HL-60 (cell line): ENCODE data around the gene DENND1B.

Experiments
- DNase-seq, 2 experiments: peaks; one replicate each; pipeline ENCODE4 v3.0.0-alpha.2; 2010 to 2020; ENCODE audit warnings: low read depth in 1 of 2, low spot score in 1 of 2
- H3K27ac ChIP-seq: fragments of 250-450 bp; sonication (Bioruptor Pico); replicated peaks from 2 replicates; pipeline ENCODE4 v1.5.1; 2020; ENCODE audit warnings: mild to moderate bottlenecking, moderate library complexity
- H3K27me3 ChIP-seq: fragments of 250-450 bp; sonication (Bioruptor Pico); 2 replicates; pipeline ENCODE4 v1.5.1; 2021; ENCODE audit warnings: mild to moderate bottlenecking, moderate library complexity; ENCODE audit not compliant: insufficient read depth, poor library complexity, severe bottlenecking
- H3K4me3 ChIP-seq: replicated peaks from 2 replicates; pipeline ENCODE4 v1.5.1; 2011; ENCODE audit warnings: mild to moderate bottlenecking, control low read depth, low read length; ENCODE audit not compliant: insufficient read depth
- GABPA ChIP-seq: IDR thresholded peaks from 2 replicates; pipeline ENCODE4 v1.6.1; 2012; ENCODE audit warnings: low read depth
- POLR2AphosphoS5 ChIP-seq: IDR thresholded peaks from 2 replicates; pipeline ENCODE4 v1.6.1; 2012; ENCODE audit warnings: low read depth
- REST ChIP-seq: IDR thresholded peaks from 2 replicates; pipeline ENCODE4 v1.6.1; 2012; ENCODE audit warnings: low read depth; ENCODE audit not compliant: insufficient replicate concordance
- SPI1 ChIP-seq: IDR thresholded peaks from 2 replicates; pipeline ENCODE4 v1.6.1; 2012; ENCODE audit warnings: low read depth, mild to moderate bottlenecking, borderline replicate concordance
- TF ChIP-seq, protein P1 (sequence below): IDR thresholded peaks from one replicate; pipeline ENCODE4 v1.5.1; 2011; ENCODE audit warnings: low read length, control low read depth, inconsistent platforms; ENCODE audit not compliant: insufficient read depth

The DENND1B gene

GRCh38 chr1:197736685-197737084 is 38.6 kb downstream of the DENND1B start:
- no peak for DNase-seq
- H3K4me3 ChIP-seq, result no peak overlapping the region
- H3K27ac ChIP-seq, result no peak overlapping the region
- H3K27me3 ChIP-seq, result no peaks in the 10 kb centered on the region
- TF ChIP-seq REST, result no peak
- TF ChIP-seq, protein P1, sequence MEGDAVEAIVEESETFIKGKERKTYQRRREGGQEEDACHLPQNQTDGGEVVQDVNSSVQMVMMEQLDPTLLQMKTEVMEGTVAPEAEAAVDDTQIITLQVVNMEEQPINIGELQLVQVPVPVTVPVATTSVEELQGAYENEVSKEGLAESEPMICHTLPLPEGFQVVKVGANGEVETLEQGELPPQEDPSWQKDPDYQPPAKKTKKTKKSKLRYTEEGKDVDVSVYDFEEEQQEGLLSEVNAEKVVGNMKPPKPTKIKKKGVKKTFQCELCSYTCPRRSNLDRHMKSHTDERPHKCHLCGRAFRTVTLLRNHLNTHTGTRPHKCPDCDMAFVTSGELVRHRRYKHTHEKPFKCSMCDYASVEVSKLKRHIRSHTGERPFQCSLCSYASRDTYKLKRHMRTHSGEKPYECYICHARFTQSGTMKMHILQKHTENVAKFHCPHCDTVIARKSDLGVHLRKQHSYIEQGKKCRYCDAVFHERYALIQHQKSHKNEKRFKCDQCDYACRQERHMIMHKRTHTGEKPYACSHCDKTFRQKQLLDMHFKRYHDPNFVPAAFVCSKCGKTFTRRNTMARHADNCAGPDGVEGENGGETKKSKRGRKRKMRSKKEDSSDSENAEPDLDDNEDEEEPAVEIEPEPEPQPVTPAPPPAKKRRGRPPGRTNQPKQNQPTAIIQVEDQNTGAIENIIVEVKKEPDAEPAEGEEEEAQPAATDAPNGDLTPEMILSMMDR, result no peak
- TF ChIP-seq GABPA, result no peak
- TF ChIP-seq SPI1, result no peak
- no peak for TF ChIP-seq POLR2AphosphoS5

DNA sequence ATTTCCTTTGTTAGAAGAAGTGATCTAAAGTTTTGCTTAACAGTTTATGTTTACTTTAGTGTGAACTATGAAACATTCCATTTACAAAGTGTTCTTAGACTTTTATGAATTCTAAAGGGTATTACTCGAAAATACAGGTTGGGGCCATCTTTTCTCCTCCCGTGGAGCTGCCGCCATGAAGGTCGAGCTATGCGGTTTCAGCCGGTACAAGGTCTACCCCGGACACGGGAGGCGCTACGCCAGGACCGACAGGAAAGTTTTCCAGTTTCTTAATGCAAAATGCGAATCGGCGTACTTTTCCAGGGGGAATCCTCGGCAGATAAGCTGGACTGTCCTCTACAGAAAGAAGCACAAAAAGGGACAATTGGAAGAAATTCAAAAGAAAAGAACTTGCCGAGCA is 39.8 kb downstream of the DENND1B start:
- Histone ChIP-seq H3K27me3 (no peaks in the 10 kb centered on the region), H3K27ac (no peak overlapping the region), H3K4me3 (no peak overlapping the region)
- TF ChIP-seq REST (no peak), POLR2AphosphoS5 (no peak), GABPA (no peak), SPI1 (no peak)
- TF ChIP-seq, protein P1, result no peak
- no peak for DNase-seq

GRCh38 chr1:197733324-197733723 is 42.0 kb downstream of the DENND1B start:
- TF ChIP-seq POLR2AphosphoS5, result no peak
- no peak for TF ChIP-seq REST
- TF ChIP-seq SPI1, result no peak
- H3K27ac ChIP-seq, result no peak overlapping the region
- DNase-seq, result no peak
- no peak overlapping the region for H3K4me3 ChIP-seq
- no peaks in the 10 kb centered on the region for H3K27me3 ChIP-seq

DNA sequence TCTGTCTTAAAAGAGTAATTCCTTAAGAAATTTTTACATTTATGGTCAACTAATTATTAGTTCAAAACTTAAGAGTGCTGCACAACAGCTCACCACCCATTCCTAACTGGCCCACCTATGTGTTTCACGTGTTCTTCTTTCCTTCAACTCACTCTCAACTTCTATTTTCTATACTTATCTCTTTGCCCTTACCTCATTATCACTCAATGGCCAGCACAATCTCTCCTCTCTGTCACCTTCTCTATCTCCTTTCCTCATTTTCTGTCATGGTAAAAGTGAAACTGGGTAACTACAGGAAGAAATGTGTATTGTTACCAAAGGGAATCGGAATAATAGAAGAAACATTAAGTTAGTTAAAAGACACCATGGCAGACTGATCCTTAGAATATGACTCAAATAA is 43.1 kb downstream of the DENND1B start:
- Histone ChIP-seq H3K27ac (no peak overlapping the region), H3K4me3 (no peak overlapping the region), H3K27me3 (no peaks in the 10 kb centered on the region)
- no peak for DNase-seq
- TF ChIP-seq, protein P1, result no peak
- TF ChIP-seq GABPA, result no peak
- no peak for TF ChIP-seq POLR2AphosphoS5
- TF ChIP-seq REST, result no peak
- no peak for TF ChIP-seq SPI1
